GM13976 (cell line): Measurements from ENCODE around the gene FBXO33.

Experiments
- DNase-seq: peaks from one replicate; pipeline ENCODE4 v3.0.0; 2012; ENCODE audit warnings: low spot score
- in situ Hi-C: fragments of 300-500 bp; cut with MboI; formaldehyde crosslinking; loops from one replicate; pipeline ENCODE4 v1.12.0; 2022; ENCODE audit warnings: low sequenced_read_pairs, mixed read lengths, inconsistent platforms; ENCODE audit not compliant: unreplicated experiment
- TF ChIP-seq, protein P1 (sequence below): IDR thresholded peaks from 2 replicates; pipeline ENCODE4 v1.5.1; 2012; ENCODE audit warnings: borderline replicate concordance, mild to moderate bottlenecking; ENCODE audit not compliant: insufficient read depth; ENCODE audit errors: extremely low read depth, missing control alignments, control extremely low read depth

FBXO33 gene

DNA sequence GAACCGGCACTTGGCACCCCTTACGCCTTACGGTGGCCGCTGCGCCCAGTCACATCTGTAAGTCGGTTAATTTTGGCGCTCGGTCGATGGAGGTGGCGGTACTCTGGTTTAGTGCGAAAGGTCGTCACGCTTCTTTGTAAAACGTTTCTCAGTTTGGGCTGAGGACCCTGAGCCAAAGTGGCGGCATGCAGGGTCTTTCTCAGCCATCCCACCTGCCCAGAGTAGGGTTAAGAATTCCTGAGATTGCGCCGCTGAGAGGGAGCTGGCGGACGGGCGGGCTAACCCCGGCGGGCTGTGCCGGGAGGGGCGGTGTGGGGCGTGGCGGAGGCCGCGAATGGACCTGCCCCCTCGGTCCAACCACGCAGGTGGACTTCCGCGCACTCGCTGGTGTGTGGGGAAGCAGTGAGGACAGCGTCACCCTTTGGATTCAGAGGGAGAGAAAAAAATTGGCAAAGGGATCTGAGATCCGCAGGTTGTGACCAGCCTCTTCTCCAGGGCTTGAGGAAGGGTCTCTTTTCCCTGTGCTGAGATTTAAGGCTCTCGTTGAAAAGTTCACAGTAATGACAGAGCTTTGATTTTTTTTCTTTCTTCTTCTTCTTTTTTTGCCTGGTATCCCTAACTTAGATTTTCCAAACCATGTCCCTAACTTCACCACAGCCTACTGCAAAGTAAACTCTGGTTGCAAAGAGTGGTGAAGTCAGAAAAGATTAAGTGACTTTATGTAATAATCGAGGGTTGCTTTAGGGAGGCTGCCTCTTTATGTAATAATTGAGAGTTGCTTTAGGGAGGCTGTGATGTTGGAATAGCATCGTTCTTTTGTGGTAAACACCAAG is 602 bp upstream of the FBXO33 start:
- in situ Hi-C loops, result no loop called here
- DNase-seq, result peak; percentile 78
- TF ChIP-seq, protein P1, sequence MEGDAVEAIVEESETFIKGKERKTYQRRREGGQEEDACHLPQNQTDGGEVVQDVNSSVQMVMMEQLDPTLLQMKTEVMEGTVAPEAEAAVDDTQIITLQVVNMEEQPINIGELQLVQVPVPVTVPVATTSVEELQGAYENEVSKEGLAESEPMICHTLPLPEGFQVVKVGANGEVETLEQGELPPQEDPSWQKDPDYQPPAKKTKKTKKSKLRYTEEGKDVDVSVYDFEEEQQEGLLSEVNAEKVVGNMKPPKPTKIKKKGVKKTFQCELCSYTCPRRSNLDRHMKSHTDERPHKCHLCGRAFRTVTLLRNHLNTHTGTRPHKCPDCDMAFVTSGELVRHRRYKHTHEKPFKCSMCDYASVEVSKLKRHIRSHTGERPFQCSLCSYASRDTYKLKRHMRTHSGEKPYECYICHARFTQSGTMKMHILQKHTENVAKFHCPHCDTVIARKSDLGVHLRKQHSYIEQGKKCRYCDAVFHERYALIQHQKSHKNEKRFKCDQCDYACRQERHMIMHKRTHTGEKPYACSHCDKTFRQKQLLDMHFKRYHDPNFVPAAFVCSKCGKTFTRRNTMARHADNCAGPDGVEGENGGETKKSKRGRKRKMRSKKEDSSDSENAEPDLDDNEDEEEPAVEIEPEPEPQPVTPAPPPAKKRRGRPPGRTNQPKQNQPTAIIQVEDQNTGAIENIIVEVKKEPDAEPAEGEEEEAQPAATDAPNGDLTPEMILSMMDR, result peak; percentile 16

DNA sequence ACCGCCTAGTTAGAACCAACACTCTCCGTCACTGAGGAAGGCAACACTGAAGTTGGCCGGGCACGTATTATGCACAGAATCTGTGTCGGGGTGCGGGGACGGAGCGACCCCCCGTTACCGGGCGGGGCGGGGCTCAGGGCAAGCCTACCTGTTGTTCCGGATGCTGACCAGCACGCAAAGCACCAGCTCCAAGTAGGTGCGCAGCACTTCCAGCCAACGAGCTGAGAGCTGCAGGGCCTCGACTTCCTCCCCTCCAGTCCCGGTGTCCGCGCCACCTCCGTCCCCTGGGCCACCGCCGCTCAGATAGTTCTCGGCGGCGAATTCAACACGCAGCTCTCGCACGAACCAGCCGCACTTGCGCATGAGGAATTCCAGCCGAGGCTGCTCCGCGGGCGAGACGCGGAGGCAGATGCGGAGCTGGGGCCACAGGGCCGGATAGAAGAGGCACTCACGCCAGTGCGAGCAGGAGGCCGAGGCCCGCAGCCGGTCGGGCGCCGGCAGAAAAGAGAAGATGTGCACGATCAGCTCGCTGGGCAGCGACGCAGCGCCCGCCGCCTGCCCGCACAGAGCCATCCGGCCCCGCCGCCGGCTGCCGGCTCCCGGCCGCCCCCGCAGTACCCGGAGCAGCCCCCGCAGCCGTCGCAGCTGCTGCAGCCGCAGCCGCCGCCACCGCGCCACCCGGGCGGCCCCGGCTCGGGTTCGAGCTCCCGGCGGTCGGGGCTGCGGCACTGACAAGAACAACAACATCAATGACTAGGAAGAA is 636 bp downstream of the FBXO33 start:
- peak; percentile 48 for DNase-seq
- in situ Hi-C loops, result no loop called here
- TF ChIP-seq, protein P1, result no peak

DNA sequence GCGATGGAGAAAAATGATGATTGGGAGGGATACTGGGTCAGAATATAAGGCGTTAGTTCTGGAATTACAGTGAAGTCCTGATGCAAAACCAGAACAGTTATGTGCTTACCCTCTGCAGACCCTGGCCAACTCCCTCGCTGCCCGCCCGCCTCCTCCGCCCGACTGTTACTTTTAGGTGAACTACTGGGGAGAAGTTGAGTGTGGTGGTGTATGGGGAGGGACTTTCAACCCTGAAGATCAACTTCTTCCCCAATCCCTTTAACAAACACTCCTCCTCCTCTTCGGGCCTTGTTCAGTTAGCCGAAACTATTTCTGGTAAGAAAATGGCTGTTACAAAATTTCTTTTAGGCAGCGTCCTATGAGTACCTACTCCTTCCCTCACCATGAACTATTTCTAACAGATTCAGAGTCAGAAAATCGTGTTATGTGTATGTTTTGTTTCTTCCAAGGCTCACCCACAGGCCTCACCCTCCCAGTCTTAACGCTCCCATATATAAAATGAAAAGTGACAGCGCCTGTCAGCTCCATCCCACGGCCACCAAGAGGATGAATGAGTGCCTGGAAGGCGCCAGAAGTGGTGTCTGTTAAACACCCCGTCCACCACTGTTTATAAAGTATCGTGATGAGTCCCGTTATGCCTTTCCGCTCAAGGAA is 1.3 kb downstream of the FBXO33 start:
- no peak for DNase-seq
- TF ChIP-seq, protein P1, result no peak
- in situ Hi-C loops, result no loop called here

DNA sequence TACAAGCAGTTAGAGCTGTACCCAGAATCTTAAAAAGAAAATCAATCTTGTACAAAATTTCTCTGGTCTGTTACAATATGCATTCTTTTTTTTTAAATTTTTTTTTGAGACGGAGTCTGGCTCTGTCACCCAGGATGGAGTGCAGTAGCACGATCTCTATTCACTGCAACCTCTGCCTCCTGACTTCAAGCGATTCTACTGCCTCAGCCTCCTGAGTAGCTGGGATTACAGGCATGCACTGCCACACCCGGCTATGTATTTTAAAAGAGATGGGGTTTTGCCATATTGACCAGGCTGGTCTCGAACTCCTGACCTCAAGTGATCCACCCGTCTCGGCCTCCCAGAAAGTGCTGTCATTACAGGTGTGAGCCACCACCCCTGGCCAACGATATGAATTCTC is 4.1 kb downstream of the FBXO33 start:
- no peak for DNase-seq
- in situ Hi-C loops, result no loop called here
- TF ChIP-seq, protein P1, result no peak

DNA sequence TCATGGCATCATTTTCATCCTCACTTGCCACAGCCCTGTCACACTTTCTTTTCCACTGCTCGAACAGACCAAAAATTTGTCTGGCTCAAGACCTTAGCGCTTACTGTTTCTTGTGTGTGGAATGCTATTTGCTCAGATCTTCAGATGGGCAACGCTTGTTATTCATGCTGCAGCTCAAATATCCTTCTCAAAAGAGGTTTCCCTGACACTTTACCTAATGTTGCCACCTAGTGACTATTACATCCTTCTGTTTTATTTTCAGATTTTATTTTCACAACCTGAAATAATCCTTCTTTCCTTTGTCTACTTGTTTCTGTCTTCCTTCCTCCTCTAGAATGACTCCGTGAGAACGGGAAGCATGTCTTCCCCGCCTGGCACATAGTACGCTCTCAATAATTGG is 5.6 kb downstream of the FBXO33 start:
- TF ChIP-seq, protein P1, result no peak

DNA sequence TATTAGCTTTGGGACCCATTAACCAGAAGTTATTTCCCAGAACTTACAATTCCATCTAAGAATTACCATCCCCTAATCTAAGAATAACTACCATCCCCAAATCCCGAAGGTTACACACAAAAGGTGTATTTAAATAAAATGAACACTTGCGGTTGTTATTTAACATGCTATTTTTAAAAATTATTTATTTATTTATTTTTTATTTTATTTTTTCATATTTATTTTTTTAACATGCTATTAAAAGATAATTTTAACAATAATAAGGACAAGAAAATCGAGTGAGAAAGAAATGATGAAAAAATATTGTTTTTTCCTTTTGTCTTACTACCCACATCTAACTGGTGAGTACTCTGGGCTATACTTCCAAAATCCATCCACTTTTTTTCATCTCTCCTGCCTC is 6.3 kb downstream of the FBXO33 start:
- TF ChIP-seq, protein P1, result no peak
- in situ Hi-C loops, result no loop called here
- no peak for DNase-seq

More for the DNA sequence above, 5.6 kb downstream of the FBXO33 start:
- in situ Hi-C loops, result no loop called here
- DNase-seq, result no peak
